ENCODE results near the gene TTC28.

Gene TTC28

GRCh38 chr22:28120691-28121592, 558.7 kb downstream of the TTC28 start:
- no peak for DNase-seq
- in situ Hi-C loops (cut with MboI; ENCODE audit: low pct_unique_long_range_greater_than_20kb, low sequenced_read_pairs) = no loop called here

GRCh38 chr22:28118957-28119631, 560.5 kb downstream of the TTC28 start:
- no peak for DNase-seq
- in situ Hi-C loops (cut with MboI; ENCODE audit: low pct_unique_long_range_greater_than_20kb, low sequenced_read_pairs) = no loop called here

GRCh38 chr22:28116219-28116673, 563.4 kb downstream of the TTC28 start:
- in situ Hi-C loops (cut with MboI; ENCODE audit: low pct_unique_long_range_greater_than_20kb, low sequenced_read_pairs) = no loop called here
- no peak for DNase-seq

GRCh38 chr22:28115426-28115825, 564.2 kb downstream of the TTC28 start:
- DNase-seq = no peak
- in situ Hi-C loops (cut with MboI; ENCODE audit: low pct_unique_long_range_greater_than_20kb, low sequenced_read_pairs) = no loop called here

GRCh38 chr22:28112548-28113043, 567.0 kb downstream of the TTC28 start:
- DNase-seq = peak; percentile 32
- in situ Hi-C loops (cut with MboI; ENCODE audit: low pct_unique_long_range_greater_than_20kb, low sequenced_read_pairs) = no loop called here

- no peak for DNase-seq
- in situ Hi-C loops (cut with MboI; ENCODE audit: low pct_unique_long_range_greater_than_20kb, low sequenced_read_pairs) = no loop called here
Observed at GRCh38 chr22:28112190-28112544, 567.5 kb downstream of the TTC28 start.

- in situ Hi-C loops (cut with MboI; ENCODE audit: low pct_unique_long_range_greater_than_20kb, low sequenced_read_pairs) = no loop called here
- DNase-seq = no peak
Observed at GRCh38 chr22:28111501-28112189, 568.0 kb downstream of the TTC28 start.

GRCh38 chr22:28108851-28109250, 570.8 kb downstream of the TTC28 start:
- in situ Hi-C loops (cut with MboI; ENCODE audit: low pct_unique_long_range_greater_than_20kb, low sequenced_read_pairs) = no loop called here
- DNase-seq = no peak

GRCh38 chr22:28106617-28107016, 573.0 kb downstream of the TTC28 start:
- in situ Hi-C loops (cut with MboI; ENCODE audit: low pct_unique_long_range_greater_than_20kb, low sequenced_read_pairs) = no loop called here
- no peak for DNase-seq

GRCh38 chr22:28105988-28106387, 573.7 kb downstream of the TTC28 start:
- no peak for DNase-seq

GRCh38 chr22:28105413-28105812, 574.2 kb downstream of the TTC28 start:
- DNase-seq = peak; percentile 21
- in situ Hi-C loops (cut with MboI; ENCODE audit: low pct_unique_long_range_greater_than_20kb, low sequenced_read_pairs) = no loop called here

More at GRCh38 chr22:28105988-28106387, 573.7 kb downstream of the TTC28 start:
- in situ Hi-C loops (cut with MboI; ENCODE audit: low pct_unique_long_range_greater_than_20kb, low sequenced_read_pairs) = no loop called here

- in situ Hi-C loops (cut with MboI; ENCODE audit: low pct_unique_long_range_greater_than_20kb, low sequenced_read_pairs) = no loop called here
- DNase-seq = no peak
Observed at GRCh38 chr22:28103596-28103995, 576.0 kb downstream of the TTC28 start.

GRCh38 chr22:28102151-28102812, 577.4 kb downstream of the TTC28 start:
- in situ Hi-C loops (cut with MboI; ENCODE audit: low pct_unique_long_range_greater_than_20kb, low sequenced_read_pairs) = no loop called here
- DNase-seq = no peak

- in situ Hi-C loops (cut with MboI; ENCODE audit: low pct_unique_long_range_greater_than_20kb, low sequenced_read_pairs) = no loop called here
- no peak for DNase-seq
Observed at GRCh38 chr22:28097627-28098026, 582.0 kb downstream of the TTC28 start.

GRCh38 chr22:28096161-28096560, 583.5 kb downstream of the TTC28 start:
- DNase-seq = no peak
- in situ Hi-C loops (cut with MboI; ENCODE audit: low pct_unique_long_range_greater_than_20kb, low sequenced_read_pairs) = no loop called here

GRCh38 chr22:28095316-28096095, 584.1 kb downstream of the TTC28 start:
- DNase-seq = no peak
- in situ Hi-C loops (cut with MboI; ENCODE audit: low pct_unique_long_range_greater_than_20kb, low sequenced_read_pairs) = no loop called here

GRCh38 chr22:28094771-28095170, 584.9 kb downstream of the TTC28 start:
- DNase-seq = no peak
- in situ Hi-C loops (cut with MboI; ENCODE audit: low pct_unique_long_range_greater_than_20kb, low sequenced_read_pairs) = no loop called here

- DNase-seq = no peak
- in situ Hi-C loops (cut with MboI; ENCODE audit: low pct_unique_long_range_greater_than_20kb, low sequenced_read_pairs) = no loop called here
Observed at GRCh38 chr22:28093711-28094110, 585.9 kb downstream of the TTC28 start.

All from KBM-7 (cell line).